ENCODE results near the gene YKT6.
"Not testable (repeated sequence)": the region's sequence is repeated elsewhere in the genome, so short reads cannot be mapped to it uniquely, and the experiment has no call there.

Gene YKT6

GRCh38 chr7:44200699-44201461 lies at the start of gene YKT6:
TSS of gene YKT6 (plus strand) at chr7:44200978. CDS start at chr7:44201136, 158 bp downstream.
- peak; percentile 94 for DNase-seq (ENCODE audit: low read depth in 2 of 2)

GRCh38 chr7:44151956-44152355 lies 48.8 kb upstream of the YKT6 start:
- no peak for DNase-seq (ENCODE audit: low read depth in 2 of 2)

GRCh38 chr7:44152971-44153947 lies 47.5 kb upstream of the YKT6 start:
- DNase-seq (ENCODE audit: low read depth in 2 of 2), result no peak

- DNase-seq (ENCODE audit: low read depth in 2 of 2), result no peak
Observed at GRCh38 chr7:44153948-44154335, 46.8 kb upstream of the YKT6 start.

- no peak for DNase-seq (ENCODE audit: low read depth in 2 of 2)
Observed at GRCh38 chr7:44154703-44155102, 46.1 kb upstream of the YKT6 start.

- no peak for DNase-seq (ENCODE audit: low read depth in 2 of 2)
Observed at GRCh38 chr7:44155191-44156185, 45.3 kb upstream of the YKT6 start.

GRCh38 chr7:44156453-44157010 lies 44.2 kb upstream of the YKT6 start:
- no peak for DNase-seq (ENCODE audit: low read depth in 2 of 2)

GRCh38 chr7:44157116-44158080 lies 43.4 kb upstream of the YKT6 start:
- no peak for DNase-seq (ENCODE audit: low read depth in 2 of 2)

GRCh38 chr7:44158096-44158872 lies 42.5 kb upstream of the YKT6 start:
- DNase-seq (ENCODE audit: low read depth in 2 of 2), result no peak

GRCh38 chr7:44158873-44159631 lies 41.7 kb upstream of the YKT6 start:
- DNase-seq (ENCODE audit: low read depth in 2 of 2), result no peak

GRCh38 chr7:44159824-44160630 lies 40.8 kb upstream of the YKT6 start:
- DNase-seq (ENCODE audit: low read depth in 2 of 2), result no peak

GRCh38 chr7:44161371-44161770 lies 39.4 kb upstream of the YKT6 start:
- DNase-seq (ENCODE audit: low read depth in 2 of 2), result no peak

GRCh38 chr7:44162179-44162578 lies 38.6 kb upstream of the YKT6 start:
- no peak for DNase-seq (ENCODE audit: low read depth in 2 of 2)

- DNase-seq (ENCODE audit: low read depth in 2 of 2), result no peak
Observed at GRCh38 chr7:44162785-44163395, 37.9 kb upstream of the YKT6 start.

GRCh38 chr7:44163591-44163990 lies 37.2 kb upstream of the YKT6 start:
- no peak for DNase-seq (ENCODE audit: low read depth in 2 of 2)

GRCh38 chr7:44167920-44168319 lies 32.9 kb upstream of the YKT6 start:
- DNase-seq (ENCODE audit: low read depth in 2 of 2), result no peak

GRCh38 chr7:44171901-44172300 lies 28.9 kb upstream of the YKT6 start:
- not testable (repeated sequence) for DNase-seq (ENCODE audit: low read depth in 2 of 2)

All from stimulated activated CD4-positive, alpha-beta T cell treated with anti-CD3 and anti-CD28 coated beads, Interleukin-15, amount 100 ng/mL, for 48 hours (primary cell).